Activated CD4-positive, alpha-beta T cell treated with anti-CD3 and anti-CD28 coated beads, Interleukin-2, amount 50 U/mL, for 16 hours (primary cell): ENCODE measurements around the gene TP63.
A peak's percentile ranks its signal among the peaks of the same experiment; 100 is the strongest.
"Not testable (repeated sequence)": the region's sequence is repeated elsewhere in the genome, so short reads cannot be mapped to it uniquely, and the experiment has no call there.

ENCODE experiments used
- DNase-seq: peaks from one replicate; pipeline ENCODE4 v3.0.0-alpha.2; 2020

TP63 gene

GRCh38 chr3:189626286-189626685, 4.9 kb upstream of the TP63 start:
- DNase-seq = peak; percentile 33

GRCh38 chr3:189629803-189630455, 1.3 kb upstream of the TP63 start:
- DNase-seq = peak; percentile 25

DNA sequence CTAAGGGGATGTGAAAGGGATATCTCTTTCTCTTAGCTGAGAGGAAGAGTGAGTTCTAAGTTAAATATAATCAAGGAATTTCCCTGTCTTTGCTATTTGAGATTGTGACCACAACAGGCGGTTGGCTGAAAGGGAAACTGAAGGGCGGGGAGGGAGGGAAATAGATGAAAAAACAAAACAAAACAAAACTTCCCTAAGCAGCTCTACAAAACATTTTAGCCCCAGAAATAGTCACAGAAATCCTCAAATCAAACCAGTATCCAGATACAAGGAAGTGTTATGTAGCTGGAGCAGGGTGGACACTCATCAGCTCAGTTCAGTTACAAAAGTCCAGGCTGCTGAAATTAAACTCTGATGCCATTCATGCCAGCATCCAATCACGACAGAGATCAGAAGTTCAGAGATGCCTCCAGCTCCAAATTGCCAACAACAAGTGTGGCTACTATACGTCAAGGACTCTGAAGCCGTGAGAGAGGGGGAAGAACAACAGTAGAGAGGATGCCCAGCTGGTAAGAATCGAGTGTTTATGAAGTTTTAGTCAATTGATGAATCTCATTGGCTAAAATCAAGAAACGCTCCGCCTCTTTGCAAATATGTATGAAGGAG, 319 bp upstream of the TP63 start:
- peak; percentile 27 for DNase-seq

GRCh38 chr3:189631409-189631808, 220 bp downstream of the TP63 start:
- DNase-seq = no peak

DNA sequence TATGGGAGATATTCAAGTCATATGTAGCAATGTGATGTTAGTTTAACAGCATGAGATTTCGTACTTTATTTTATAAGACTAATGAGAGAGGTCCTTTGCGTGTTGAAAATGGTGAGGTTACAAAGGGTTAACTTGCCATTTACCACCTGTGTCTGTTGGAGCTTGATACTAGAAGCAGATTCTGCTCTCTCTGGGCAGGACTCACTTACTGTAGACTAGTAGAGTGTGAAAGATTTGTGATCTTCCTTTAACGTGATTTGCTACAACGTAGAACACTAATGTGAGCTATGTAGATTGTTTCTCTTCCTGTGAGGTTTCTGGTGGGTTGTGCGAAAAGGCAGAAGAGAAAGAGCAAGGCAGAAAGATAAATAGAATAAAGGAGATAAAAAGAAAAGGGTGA, 1.1 kb downstream of the TP63 start:
- no peak for DNase-seq

GRCh38 chr3:189635339-189635738, 4.2 kb downstream of the TP63 start:
- no peak for DNase-seq

GRCh38 chr3:189636048-189636447, 4.9 kb downstream of the TP63 start:
- no peak for DNase-seq

DNA sequence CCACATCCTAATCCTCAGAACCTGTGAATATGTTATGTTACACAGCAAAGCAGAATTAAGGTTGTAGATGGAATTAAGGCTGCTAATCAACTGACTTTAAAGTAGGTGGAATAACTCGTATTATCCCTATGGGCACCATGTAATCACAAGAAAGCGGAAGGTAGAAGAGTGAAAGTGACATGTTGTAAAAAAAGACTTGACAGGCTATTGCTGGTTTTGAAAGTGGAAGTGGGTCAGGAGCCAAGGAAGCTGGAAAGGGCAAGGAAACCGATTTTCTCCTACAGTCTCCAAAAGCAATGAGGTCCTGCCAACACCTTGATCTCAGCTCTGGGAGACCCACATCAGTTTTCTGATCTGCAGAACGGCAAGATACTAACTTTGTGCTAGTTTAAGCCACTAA, 6.6 kb downstream of the TP63 start:
- DNase-seq = no peak

- no peak for DNase-seq
These were observed 7.3 kb downstream of the TP63 start for GRCh38 chr3:189638276-189639031.

DNA sequence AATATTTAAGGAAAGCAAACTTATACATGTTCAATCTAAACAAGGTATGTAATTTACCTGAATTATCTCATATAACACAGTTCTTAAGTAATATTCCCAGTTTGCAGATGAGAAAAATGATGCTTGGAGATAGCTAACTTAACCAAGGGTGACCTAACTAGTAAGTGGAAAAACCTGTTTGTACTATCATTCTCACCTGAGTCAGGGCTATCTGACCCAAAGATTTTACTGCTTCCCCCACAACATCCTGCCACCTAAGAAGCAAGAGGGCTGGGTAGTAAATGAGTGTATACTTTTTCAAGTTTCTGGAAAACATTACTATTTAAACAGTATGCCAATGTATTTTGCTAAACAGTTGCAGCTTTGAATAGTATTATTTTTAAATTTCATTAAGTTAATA, 10.6 kb downstream of the TP63 start:
- peak; percentile 35 for DNase-seq

- peak; percentile 24 for DNase-seq
These were observed 15.8 kb downstream of the TP63 start for GRCh38 chr3:189646853-189647542.

GRCh38 chr3:189652042-189652441, 20.9 kb downstream of the TP63 start:
- no peak for DNase-seq

DNA sequence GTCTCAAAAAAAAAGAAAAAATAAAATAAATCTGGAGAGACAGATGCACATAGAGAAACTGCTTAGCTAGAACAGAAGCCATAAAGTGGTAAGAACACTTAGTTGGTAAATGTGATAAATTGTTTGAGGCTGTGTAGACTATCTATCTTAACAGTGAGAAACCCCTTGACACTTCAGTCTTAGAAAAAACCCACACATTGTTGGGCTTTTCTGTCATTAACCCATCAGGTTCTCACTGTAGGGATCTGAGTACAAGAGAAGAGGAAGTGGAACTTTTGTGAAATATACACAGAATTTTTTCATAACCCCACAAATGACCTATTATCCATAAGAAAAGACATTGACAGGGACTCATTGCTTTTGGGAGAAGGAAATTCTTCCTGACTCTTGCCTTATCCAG, 24.4 kb downstream of the TP63 start:
- DNase-seq = no peak

DNA sequence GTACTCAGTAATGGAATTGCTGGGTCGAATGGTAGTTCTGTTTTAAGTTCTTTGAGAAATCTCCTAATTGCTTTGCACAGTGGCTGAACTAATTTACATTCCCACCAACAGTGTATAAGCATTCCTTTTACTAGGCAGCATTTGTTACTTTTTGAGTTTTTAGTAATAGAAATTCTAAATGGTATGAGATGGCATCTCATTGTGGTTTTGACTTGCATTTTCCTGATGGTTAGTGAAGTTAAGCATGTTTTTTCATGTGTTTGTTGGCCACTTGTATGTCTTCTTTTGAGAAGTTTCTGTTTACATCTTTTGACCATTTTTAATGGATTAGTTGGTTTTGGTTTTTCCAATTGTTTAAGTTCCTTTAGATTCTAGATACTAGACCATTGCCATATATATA, 28.4 kb downstream of the TP63 start:
- DNase-seq = no peak

- no peak for DNase-seq
These were observed 33.1 kb downstream of the TP63 start for GRCh38 chr3:189664311-189664710.

- DNase-seq = not testable (repeated sequence)
These were observed 41.2 kb downstream of the TP63 start for GRCh38 chr3:189672346-189672745.

- DNase-seq = no peak
These were observed 42.3 kb downstream of the TP63 start for GRCh38 chr3:189673535-189673934.

GRCh38 chr3:189674249-189674913, 43.2 kb downstream of the TP63 start:
- no peak for DNase-seq

- no peak for DNase-seq
These were observed 46.5 kb downstream of the TP63 start for GRCh38 chr3:189677667-189678066.

DNA sequence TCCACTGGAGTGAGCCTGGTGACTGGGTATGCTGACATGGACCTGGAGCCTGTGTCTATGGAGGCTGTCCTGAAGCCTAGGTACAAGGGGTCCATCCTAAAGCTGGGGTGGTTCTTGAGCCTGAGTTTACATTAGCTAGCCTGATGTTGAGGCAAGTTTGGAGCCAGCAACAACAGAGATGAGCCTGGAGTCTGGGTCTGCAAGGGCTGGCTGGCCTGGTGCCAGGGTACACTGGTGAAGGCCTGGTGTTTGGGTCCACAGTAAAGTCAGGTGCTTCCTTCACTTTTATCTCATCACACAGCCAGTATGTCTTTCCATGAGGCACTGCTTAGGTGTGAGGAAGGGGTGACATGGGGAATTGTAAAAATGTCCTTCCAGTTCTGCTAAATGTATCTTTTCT, 49.5 kb downstream of the TP63 start:
- DNase-seq = no peak

DNA sequence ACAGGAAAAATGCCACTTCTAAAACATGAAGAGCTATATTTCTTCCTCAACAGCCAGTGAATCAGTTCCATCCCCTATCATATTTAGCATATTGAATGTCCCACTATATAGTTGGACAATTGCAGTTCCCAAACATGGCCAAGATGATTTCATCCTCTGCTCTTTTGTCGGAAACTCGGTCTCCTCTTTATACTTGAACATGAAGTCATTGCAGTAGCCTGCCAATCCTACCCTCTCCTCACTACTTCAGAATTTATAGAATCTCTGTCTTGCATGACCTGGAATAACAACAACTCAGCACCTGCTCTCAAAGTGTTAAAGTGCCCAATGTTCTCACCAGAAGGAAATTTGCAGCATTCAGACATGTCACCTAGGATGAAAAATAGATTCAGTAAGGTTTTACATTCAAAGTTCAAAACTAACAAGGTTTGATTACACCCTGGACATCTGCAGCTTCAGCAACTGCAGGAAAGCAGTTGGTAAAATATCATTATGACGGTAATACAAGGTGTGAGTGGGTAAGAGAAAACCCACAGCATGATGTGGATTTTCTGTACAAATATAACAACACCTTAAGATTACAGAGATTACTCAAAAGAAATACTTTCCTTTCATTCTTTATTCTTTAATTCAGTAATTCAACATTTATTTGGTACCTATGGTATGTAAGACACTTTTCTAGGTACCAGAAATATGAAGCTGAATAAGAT, 52.5 kb downstream of the TP63 start:
- DNase-seq = peak; percentile 23

DNA sequence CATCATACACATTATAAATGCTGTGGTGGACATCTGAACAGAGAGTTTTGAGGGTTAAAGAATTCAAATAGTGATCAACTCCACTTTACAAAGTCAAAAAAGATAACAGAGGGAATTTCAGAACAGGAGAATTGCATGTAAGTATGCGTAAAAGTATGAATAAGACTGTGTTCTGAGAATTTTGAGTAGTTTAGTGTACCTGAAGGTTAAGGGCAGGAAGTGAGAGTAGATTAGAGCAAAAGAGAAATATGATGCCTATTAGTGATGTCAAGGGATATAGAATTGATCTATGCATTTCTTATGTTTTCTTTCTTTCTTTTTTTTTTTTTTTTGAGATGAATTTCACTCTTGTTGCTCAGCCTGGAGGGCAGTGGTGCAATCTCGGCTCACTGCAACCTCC, 53.1 kb downstream of the TP63 start:
- DNase-seq = no peak
